Astrocyte of the spinal cord (primary cell): Measurements from ENCODE around the gene SLC15A4.

Experiments
- DNase-seq: peaks from one replicate; pipeline ENCODE4 v3.0.0; 2011; ENCODE audit warnings: low read depth, low spot score
- H3K4me3 ChIP-seq: 2 replicates; pipeline ENCODE4 v1.5.1; 2011; ENCODE audit warnings: low read depth, mild to moderate bottlenecking, low read length, moderate library complexity
- CTCF ChIP-seq: IDR thresholded peaks from 2 replicates; pipeline ENCODE4 v1.5.1; 2012; ENCODE audit warnings: low read depth, mild to moderate bottlenecking, low read length, inconsistent platforms
- in situ Hi-C: cut with HindIII; loops from 2 replicates; pipeline ENCODE4 v1.10.0; 2017; ENCODE audit warnings: low sequenced_read_pairs

The SLC15A4 gene

GRCh38 chr12:128793701-128794100, 30.1 kb downstream of the SLC15A4 start:
- in situ Hi-C loops, result no loop called here
- no peak for DNase-seq
- no peak for TF ChIP-seq CTCF
- no peak overlapping the region for H3K4me3 ChIP-seq

DNA sequence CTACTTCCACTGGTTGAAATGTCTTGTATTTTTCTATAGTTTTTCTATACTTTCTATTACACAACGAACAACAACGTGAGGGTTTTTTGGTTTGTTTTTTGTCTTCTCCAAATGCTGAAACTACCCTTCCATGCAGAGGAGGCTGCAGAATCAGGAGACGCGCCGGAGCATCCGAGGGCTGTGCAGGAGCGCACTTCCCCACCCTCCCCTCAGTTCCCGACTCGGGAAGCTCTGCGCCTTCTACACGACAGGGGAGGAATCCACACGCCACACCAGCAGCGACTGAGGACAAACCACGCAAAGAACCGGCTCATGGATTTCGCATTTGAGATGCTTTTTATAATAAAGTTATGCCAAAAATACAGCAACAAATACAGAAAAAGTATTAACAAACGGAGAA, 30.9 kb downstream of the SLC15A4 start:
- DNase-seq, result no peak
- no peak for TF ChIP-seq CTCF
- in situ Hi-C loops, result no loop called here
- H3K4me3 ChIP-seq, result no peak overlapping the region

- in situ Hi-C loops, result no loop called here
- TF ChIP-seq CTCF, result no peak
- no peak for DNase-seq
- no peak overlapping the region for H3K4me3 ChIP-seq
Observed at GRCh38 chr12:128792398-128792797, 31.4 kb downstream of the SLC15A4 start.

- no peak for DNase-seq
- TF ChIP-seq CTCF, result no peak
- in situ Hi-C loops, result no loop called here
- no peak overlapping the region for H3K4me3 ChIP-seq
Observed at GRCh38 chr12:128791395-128792322, 32.1 kb downstream of the SLC15A4 start.

- in situ Hi-C loops, result no loop called here
- no peak for DNase-seq
- no peak overlapping the region for H3K4me3 ChIP-seq
- no peak for TF ChIP-seq CTCF
Observed at GRCh38 chr12:128790653-128791373, 32.9 kb downstream of the SLC15A4 start.

- no peak overlapping the region for H3K4me3 ChIP-seq
- TF ChIP-seq CTCF, result no peak
- in situ Hi-C loops, result no loop called here
- DNase-seq, result no peak
Observed at GRCh38 chr12:128790221-128790620, 33.5 kb downstream of the SLC15A4 start.
